Stimulated activated naive CD8-positive, alpha-beta T cell treated with anti-CD3 and anti-CD28 coated beads, Interleukin-15, Interleukin-2, amounts not matched to agents 100 ng/mL and 50 ng/mL, for 24 hours (primary cell): ENCODE measurements around the gene OPCML.

Experiments used
- H3K27ac Mint-ChIP-seq: one replicate; pipeline ENCODE4 v1.8.0; 2021; ENCODE audit warnings: mild to moderate bottlenecking, mixed read lengths
- H3K27me3 Mint-ChIP-seq: one replicate; pipeline ENCODE4 v1.8.0; 2021; ENCODE audit warnings: mixed read lengths
- H3K36me3 Mint-ChIP-seq: one replicate; pipeline ENCODE4 v1.8.0; 2021; ENCODE audit warnings: low read depth, mixed read lengths
- H3K4me1 Mint-ChIP-seq: one replicate; pipeline ENCODE4 v1.8.0; 2021; ENCODE audit warnings: low read depth, mixed read lengths
- H3K4me3 Mint-ChIP-seq: one replicate; pipeline ENCODE4 v1.8.0; 2021; ENCODE audit warnings: mild to moderate bottlenecking, mixed read lengths
- H3K9me3 Mint-ChIP-seq: one replicate; pipeline ENCODE4 v1.8.0; 2021; ENCODE audit warnings: mixed read lengths

Gene OPCML

DNA sequence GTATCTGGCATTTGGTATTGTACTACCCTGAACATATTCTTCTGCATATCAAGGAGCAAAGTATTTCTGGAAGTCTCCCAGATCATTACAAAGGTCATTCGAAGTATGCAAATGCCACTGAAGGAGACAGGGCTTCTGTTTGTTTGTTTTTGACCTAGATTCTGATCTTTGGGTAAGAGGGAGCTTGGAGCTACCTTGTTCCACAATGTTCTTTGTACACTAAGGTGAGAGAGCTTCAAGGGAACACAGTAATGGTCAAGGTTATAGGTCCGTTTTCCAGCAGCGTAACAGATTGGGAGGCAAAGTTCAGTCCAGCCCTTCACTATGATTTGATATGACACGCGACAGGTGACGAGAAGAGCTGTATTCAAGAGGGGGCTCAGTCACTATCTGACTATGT lies 10.0 kb downstream of the OPCML start:
- Mint-ChIP-seq H3K9me3 (no peaks in the 10 kb centered on the region), H3K4me1 (no peaks in the 10 kb centered on the region), H3K4me3 (no peak overlapping the region), H3K36me3 (no peaks in the 10 kb centered on the region), H3K27ac (no peak overlapping the region), H3K27me3 (no peaks in the 10 kb centered on the region)

DNA sequence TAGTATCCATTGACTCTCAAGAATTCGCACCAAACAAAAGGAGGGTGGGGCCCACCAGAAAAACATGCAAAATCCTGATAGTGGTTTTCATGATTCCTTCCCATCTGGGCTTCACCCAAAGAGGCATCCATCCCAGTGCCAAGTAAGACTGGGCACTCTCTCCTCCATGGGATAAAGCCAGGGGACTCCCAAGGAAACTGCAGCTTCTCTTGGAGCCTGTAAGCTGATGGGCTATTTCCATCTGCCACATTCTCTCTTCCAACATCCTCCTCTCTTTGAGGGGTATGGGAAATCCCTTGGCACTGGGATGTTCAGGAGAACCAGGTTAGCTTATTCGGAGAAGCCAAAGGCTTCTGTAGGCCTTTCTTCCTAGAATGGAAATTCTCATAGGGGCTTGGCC lies 10.8 kb downstream of the OPCML start:
- no peak overlapping the region for H3K27ac Mint-ChIP-seq
- no peaks in the 10 kb centered on the region for H3K4me1 Mint-ChIP-seq
- no peaks in the 10 kb centered on the region for H3K9me3 Mint-ChIP-seq
- no peaks in the 10 kb centered on the region for H3K36me3 Mint-ChIP-seq
- H3K4me3 Mint-ChIP-seq, result no peak overlapping the region
- no peaks in the 10 kb centered on the region for H3K27me3 Mint-ChIP-seq

DNA sequence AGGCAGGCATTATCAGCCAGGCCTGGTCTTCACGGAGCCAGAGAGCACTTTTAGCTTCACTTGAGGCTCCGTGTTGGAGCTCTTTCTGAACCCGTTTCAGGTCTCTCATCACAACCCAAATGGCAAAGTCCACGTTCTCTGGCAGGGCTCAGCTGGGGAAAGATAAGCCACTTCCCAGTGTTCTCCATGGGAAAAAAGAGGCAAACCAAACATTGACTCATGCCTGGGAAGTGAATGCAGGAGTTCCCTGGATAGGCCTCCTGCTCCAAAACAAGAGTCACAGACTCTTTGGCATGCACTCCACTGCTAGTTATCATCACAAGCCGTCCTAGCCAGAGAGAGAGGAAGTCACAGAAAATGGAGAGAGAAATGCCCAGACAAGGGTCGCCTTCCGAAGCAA lies 11.6 kb downstream of the OPCML start:
- Mint-ChIP-seq H3K36me3 (no peaks in the 10 kb centered on the region), H3K27me3 (no peaks in the 10 kb centered on the region), H3K9me3 (no peaks in the 10 kb centered on the region), H3K4me3 (no peak overlapping the region), H3K4me1 (no peaks in the 10 kb centered on the region), H3K27ac (no peak overlapping the region)

DNA sequence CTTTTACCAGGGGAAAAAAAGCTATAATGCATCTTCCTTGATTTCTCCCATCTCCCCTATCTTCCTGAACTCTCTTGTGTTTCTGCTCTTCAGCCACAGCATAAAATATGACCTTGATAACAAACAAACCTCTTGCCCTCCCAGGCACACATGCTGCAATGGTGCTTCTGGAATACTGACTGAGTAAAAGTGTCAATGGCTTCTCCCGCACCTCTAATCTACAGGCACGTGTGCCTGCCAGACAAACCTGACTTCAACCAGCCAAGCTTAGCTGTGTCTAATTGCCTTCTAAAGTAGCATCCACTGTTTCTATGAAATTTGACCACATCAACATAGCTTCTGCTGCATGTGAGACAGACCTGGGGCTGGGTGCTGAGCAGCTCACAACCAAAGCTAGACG lies 12.7 kb downstream of the OPCML start:
- H3K4me3 Mint-ChIP-seq, result no peak overlapping the region
- H3K27ac Mint-ChIP-seq, result no peak overlapping the region
- no peaks in the 10 kb centered on the region for H3K9me3 Mint-ChIP-seq
- no peaks in the 10 kb centered on the region for H3K4me1 Mint-ChIP-seq
- H3K27me3 Mint-ChIP-seq, result no peaks in the 10 kb centered on the region
- no peaks in the 10 kb centered on the region for H3K36me3 Mint-ChIP-seq

DNA sequence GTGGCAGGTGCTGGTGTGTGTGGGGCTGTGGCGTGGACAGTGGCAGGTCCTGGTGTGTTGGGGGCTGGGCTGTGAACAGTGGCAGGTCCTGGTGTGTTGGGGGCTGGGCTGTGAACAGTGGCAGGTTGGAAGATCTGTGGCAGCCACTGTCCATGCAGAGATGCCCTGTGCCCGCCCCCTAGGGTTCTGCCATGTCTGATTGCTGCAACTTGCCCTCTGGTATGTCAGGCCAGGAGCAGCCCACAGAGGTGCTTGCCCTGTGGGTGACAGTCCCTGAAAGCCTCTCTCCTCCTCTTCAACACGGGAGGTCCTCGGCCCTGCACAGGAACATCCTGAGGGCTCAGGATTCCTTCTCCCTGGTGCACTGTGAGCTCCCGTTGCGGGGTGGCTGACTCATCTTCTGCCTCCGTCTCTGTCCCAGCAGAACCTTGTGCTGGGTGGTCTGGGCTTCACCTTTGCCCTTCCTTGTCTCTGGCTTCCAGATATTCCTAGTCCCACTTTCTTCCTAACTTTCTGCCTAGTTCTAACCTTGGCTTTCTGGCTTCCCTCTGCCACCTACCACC lies 13.5 kb downstream of the OPCML start:
- H3K4me1 Mint-ChIP-seq, result no peaks in the 10 kb centered on the region
- no peak overlapping the region for H3K4me3 Mint-ChIP-seq
- no peaks in the 10 kb centered on the region for H3K36me3 Mint-ChIP-seq
- no peaks in the 10 kb centered on the region for H3K9me3 Mint-ChIP-seq
- H3K27me3 Mint-ChIP-seq, result no peaks in the 10 kb centered on the region
- H3K27ac Mint-ChIP-seq, result no peak overlapping the region

DNA sequence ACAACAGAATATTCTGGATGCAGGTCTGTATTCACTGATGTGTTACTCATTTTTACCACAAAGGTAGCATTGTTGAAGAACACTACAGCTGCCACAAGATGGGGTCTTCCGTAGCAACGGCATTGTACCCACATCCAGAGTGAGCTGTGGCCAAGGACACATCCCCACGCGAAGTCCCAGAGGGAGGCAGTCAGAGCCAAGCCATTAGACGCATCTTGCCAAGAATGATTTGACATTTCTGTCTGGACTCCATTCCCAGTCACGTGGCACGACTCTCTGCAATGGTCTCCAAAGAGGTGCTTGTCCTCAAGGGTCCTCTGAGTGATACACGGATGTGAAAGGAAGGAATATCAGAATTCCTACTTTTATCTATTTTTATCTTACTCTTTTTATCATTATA lies 15.5 kb downstream of the OPCML start:
- Mint-ChIP-seq H3K36me3 (no peaks in the 10 kb centered on the region), H3K27ac (no peak overlapping the region), H3K4me3 (no peak overlapping the region), H3K27me3 (no peaks in the 10 kb centered on the region), H3K4me1 (no peaks in the 10 kb centered on the region), H3K9me3 (no peaks in the 10 kb centered on the region)

DNA sequence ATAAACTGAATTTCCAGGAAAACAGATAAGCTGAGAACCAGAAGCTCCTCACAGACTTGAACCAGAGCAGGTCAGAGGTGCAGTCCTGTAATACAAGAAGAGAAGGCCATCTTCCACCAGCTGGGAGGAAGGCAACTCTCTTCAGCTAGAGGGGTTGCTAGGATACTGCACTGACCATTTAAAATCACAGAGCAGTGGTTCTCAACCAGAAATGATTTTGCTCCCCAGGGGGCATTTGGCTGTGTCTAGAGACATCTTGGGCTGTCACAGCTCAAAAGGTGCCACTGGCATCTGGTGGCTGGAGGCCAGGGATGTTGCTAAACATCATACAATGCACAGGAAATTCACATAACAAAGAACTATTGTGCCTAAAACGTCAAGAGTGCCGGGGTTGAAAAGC lies 17.2 kb downstream of the OPCML start:
- no peaks in the 10 kb centered on the region for H3K4me1 Mint-ChIP-seq
- no peaks in the 10 kb centered on the region for H3K9me3 Mint-ChIP-seq
- H3K36me3 Mint-ChIP-seq, result no peaks in the 10 kb centered on the region
- H3K27ac Mint-ChIP-seq, result no peak overlapping the region
- H3K27me3 Mint-ChIP-seq, result no peaks in the 10 kb centered on the region
- H3K4me3 Mint-ChIP-seq, result no peak overlapping the region

DNA sequence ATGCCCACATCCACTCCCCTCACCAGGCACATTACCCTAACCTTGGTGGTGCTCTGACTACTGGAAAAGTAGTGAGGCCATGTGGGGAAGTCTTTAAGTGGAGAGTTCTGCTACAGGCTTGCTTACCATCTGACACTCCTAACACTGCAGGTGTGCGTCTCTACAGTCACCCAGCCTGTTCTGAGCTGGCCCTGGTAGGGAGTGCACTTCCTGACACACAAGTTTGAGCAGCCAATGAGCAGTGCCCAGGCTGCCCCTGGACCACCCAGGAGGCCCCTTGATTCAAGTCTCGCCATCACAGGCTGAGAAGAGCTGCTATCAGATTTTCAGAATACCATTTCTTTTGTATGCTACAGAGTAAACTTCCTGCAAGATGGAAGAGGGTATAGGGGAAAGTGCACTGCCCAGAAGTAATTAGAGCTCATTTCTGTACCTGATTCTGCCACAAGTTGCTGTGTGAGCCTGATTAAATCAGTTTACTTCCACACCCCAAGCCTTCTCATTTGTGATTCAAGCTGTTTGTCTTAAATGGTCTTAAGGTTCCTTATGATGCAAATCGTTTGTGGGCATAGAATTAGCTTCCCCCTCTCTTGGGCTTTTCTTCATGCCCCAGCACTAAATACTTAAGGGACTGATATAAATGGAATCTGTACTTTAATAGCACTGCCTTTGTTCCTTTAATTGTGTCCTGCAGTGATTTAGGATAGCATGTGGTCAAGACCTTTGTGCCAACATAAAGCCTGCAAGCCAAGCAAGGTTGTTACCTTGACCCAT lies 22.2 kb downstream of the OPCML start:
- Mint-ChIP-seq H3K9me3 (no peaks in the 10 kb centered on the region), H3K27me3 (no peaks in the 10 kb centered on the region), H3K27ac (no peak overlapping the region), H3K36me3 (no peaks in the 10 kb centered on the region), H3K4me3 (no peak overlapping the region), H3K4me1 (no peaks in the 10 kb centered on the region)

DNA sequence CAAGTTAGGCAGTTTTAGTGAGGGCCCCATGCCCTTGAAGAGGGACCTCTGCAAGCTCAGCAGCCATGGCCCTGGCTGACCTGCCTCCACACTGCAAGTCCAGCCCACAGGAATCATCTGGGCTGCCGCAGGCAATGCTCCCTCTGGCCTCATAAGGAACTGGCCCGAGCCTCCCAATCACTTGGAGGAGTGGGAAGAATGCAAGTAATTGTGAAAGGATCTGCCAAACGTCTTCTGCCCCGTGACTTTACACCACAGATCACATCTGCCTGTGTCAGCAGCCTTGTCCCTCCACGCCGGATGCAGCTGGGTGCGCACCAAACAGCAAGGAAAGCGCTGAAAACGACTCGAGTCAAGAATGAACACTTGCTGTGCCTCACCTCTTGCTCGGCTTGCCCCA lies 23.8 kb downstream of the OPCML start:
- Mint-ChIP-seq H3K4me1 (no peaks in the 10 kb centered on the region), H3K27ac (no peak overlapping the region), H3K9me3 (no peaks in the 10 kb centered on the region), H3K36me3 (no peaks in the 10 kb centered on the region), H3K4me3 (no peak overlapping the region), H3K27me3 (no peaks in the 10 kb centered on the region)

DNA sequence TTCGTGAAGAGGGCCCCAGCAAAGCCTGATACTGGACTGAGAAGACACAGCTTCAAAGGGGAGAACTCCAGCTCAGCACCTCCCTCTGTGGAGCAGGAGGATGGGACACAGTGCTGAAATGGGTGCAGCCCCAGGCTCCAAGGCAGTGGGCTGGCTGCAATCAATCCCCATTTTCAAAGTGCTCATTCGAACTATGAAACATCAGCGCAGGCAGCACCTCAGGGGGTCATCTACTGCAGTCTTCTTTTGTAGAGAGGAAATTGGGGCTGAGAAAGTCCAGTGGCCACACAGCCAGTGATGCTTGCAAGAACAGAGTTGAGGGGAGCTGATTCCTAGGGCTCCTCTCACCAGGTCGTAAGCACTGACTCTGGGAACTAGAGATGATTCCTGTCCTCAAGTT lies 25.1 kb downstream of the OPCML start:
- no peaks in the 10 kb centered on the region for H3K36me3 Mint-ChIP-seq

DNA sequence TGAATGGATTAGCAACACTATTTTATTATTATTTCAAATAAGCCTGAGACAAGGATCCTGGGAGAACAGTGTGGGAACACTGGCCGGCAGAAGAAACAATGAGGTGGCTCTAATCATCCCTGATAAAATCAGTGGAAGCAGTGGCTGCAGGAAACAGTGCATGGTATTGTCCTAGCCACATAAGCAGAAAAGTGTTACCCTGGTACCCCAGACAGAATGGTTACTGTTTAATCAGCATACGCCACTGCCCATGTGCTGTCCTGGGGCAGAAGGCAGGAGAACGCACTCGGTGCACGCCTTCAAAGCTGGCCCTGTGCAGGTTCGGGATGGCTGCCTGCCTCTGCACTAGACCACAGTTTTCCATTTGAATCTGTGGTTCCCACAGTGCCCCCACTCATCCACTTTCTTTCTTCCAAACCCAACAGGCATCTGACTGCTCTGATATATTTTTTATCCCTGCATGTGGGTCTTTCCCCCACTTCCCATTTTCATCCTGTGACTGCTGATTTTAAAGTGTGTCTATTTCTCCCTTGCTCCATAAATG lies 25.7 kb downstream of the OPCML start:
- no peaks in the 10 kb centered on the region for H3K27me3 Mint-ChIP-seq
- H3K4me3 Mint-ChIP-seq, result no peak overlapping the region
- H3K27ac Mint-ChIP-seq, result no peak overlapping the region
- no peaks in the 10 kb centered on the region for H3K4me1 Mint-ChIP-seq
- H3K36me3 Mint-ChIP-seq, result no peaks in the 10 kb centered on the region
- no peaks in the 10 kb centered on the region for H3K9me3 Mint-ChIP-seq

More for the DNA sequence above, 25.1 kb downstream of the OPCML start:
- Mint-ChIP-seq H3K4me3 (no peak overlapping the region), H3K27me3 (no peaks in the 10 kb centered on the region), H3K27ac (no peak overlapping the region), H3K9me3 (no peaks in the 10 kb centered on the region), H3K4me1 (no peaks in the 10 kb centered on the region)

DNA sequence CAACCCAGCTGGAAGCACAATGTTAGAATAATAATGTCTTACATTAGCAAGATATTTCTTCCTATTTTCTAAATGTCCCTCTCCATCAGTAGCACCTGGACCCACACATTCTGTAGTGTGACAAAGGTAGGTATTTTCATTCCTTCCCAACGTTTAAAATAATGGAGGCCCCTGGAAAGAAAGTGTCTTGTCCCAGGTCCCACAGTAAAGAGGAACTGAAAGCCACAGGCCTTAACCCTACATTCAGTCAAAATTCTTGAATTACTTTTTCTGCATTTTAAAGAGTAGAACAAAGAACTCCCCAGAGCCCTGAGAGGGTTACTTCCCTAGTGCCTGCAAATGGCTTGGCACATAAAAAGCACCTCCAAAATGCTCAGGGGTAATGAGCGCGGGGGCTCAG lies 26.3 kb downstream of the OPCML start:
- H3K9me3 Mint-ChIP-seq, result no peaks in the 10 kb centered on the region
- H3K4me3 Mint-ChIP-seq, result no peak overlapping the region
- no peaks in the 10 kb centered on the region for H3K4me1 Mint-ChIP-seq
- H3K36me3 Mint-ChIP-seq, result no peaks in the 10 kb centered on the region
- H3K27me3 Mint-ChIP-seq, result no peaks in the 10 kb centered on the region
- no peak overlapping the region for H3K27ac Mint-ChIP-seq

DNA sequence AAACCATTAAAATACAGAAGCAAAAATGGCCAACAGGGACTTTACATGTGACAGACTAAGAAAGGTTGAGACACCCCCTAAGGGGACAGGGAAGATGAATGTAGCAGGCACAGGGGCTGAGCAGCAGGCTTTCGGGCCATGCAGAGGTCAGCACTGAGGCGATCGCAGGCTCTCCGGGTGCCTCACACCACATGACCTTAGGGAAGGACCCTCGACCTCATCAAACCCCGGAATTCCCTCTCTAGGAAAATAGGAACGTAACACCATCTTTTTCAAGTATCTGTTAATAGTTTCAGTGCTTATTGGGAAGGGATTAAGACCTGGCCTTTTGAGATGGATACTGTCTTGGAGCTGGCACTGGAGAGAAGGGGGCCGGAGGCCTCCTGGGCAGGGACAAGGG lies 27.4 kb downstream of the OPCML start:
- no peaks in the 10 kb centered on the region for H3K9me3 Mint-ChIP-seq
- H3K36me3 Mint-ChIP-seq, result no peaks in the 10 kb centered on the region
- H3K4me3 Mint-ChIP-seq, result no peak overlapping the region
- H3K4me1 Mint-ChIP-seq, result no peaks in the 10 kb centered on the region
- H3K27ac Mint-ChIP-seq, result no peak overlapping the region
- no peaks in the 10 kb centered on the region for H3K27me3 Mint-ChIP-seq

DNA sequence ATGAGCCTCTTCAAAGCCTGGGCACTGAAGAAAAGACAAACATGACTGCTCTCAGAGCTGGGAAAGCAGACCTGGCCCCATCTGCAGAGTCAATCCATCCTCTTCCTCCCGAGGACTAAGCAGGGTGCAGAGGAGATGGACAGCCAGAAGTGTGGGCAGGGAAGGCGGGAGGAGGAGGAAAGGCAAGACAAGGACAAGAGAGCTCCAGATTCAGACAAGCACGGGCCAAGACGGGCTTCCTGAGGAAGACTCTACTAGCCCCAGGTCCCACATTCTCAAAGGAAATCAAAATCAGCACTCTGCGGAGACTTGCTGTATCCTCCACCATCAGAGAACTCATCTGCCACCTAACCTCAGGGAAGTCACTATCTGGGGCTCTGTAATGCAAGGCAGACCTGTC lies 28.5 kb downstream of the OPCML start:
- Mint-ChIP-seq H3K4me3 (no peak overlapping the region), H3K9me3 (no peaks in the 10 kb centered on the region), H3K36me3 (no peaks in the 10 kb centered on the region), H3K27ac (no peak overlapping the region), H3K4me1 (no peaks in the 10 kb centered on the region), H3K27me3 (no peaks in the 10 kb centered on the region)

DNA sequence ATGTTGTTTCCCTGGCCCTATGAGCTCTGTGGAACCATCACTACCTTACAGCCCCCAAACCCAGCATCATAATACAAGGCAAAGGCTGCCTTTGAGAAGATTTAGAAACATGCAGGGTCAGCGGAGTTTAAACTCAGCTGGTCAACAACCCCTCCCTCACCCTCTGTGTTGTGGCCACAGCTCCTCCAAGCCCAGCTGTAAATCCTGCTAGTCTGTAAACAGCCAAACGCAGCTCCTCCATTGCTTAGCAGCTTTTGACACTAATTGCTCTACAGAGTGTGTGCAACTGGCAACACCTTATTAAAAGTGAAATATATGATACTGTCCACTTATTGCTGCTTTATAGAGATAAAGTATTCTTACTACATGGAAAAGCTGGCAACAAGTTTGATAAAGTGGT lies 29.1 kb downstream of the OPCML start:
- H3K27me3 Mint-ChIP-seq, result no peaks in the 10 kb centered on the region
- no peak overlapping the region for H3K4me3 Mint-ChIP-seq
- no peaks in the 10 kb centered on the region for H3K36me3 Mint-ChIP-seq
- no peak overlapping the region for H3K27ac Mint-ChIP-seq
- H3K4me1 Mint-ChIP-seq, result no peaks in the 10 kb centered on the region
- no peaks in the 10 kb centered on the region for H3K9me3 Mint-ChIP-seq
